HepG2 (cell line): ENCODE measurements around the gene CCSER1. TPM values are rescaled to one million over a fixed set of nuclear protein-coding genes. Genes with fewer than 3 reads are reported as not detected.

Experiments
- ATAC-seq: fragments of 200-7000 bp; cut with Tn5 transposase; 3 replicates; pipeline ENCODE4 v1.9.1; 2020; ENCODE audit warnings: mild to moderate bottlenecking, moderate library complexity
- BruUV-seq: library from RNA; stranded (reverse); fragments of 400-500 nt; replicated peaks from 2 replicates; lab custom pipeline; 2021; lab: Mats Ljungman, UMichigan
- CTCF ChIA-PET: fragments of 300-600 bp; formaldehyde crosslinking; extraction: SDS; loops from one replicate; lab custom pipeline; 2021; ENCODE audit warnings: low total read pairs, inconsistent platforms, low intra/inter-chr PET ratio; lab: Yijun Ruan, JAX
- POLR2A ChIA-PET: fragments of 350-600 bp; sonication (Branson Sonifier 250); formaldehyde crosslinking; loops from one replicate; lab custom pipeline; 2020; ENCODE audit warnings: antibody characterized with exemption, inconsistent platforms; lab: Yijun Ruan, JAX
- DNase-seq: peaks from one replicate; pipeline ENCODE4 v3.0.0-alpha.2; 2015; ENCODE audit warnings: low spot score
- FAIRE-seq: peaks from 3 replicates; lab custom pipeline; 2011; peaks lifted over from hg19 to GRCh38; lab: Jason Lieb, UNC
- H2AFZ ChIP-seq: one replicate; pipeline ENCODE4 v1.6.1; 2011; ENCODE audit warnings: low read length, inconsistent platforms
- H3K27ac ChIP-seq: fragments of 300-600 bp; 3 replicates; pipeline ENCODE4 v1.8.0; 2011; ENCODE audit warnings: mixed run types, mild to moderate bottlenecking, mixed read lengths, low read length, inconsistent platforms; ENCODE audit not compliant: insufficient read depth; ENCODE audit errors: extremely low read length
- H3K27me3 ChIP-seq, 2 experiments: fragments of 200-600 bp in 1 of 2; 2 replicates in 1 of 2; 3 replicates in 1 of 2; pipeline versions ENCODE4 v1.6.0 to v1.8.0; 2011; ENCODE audit warnings: low read length in 2 of 2, mild to moderate bottlenecking in 2 of 2, moderate library complexity in 2 of 2, inconsistent platforms in 1 of 2; ENCODE audit not compliant: insufficient read depth in 2 of 2, control insufficient read depth in 1 of 2
- H3K36me3 ChIP-seq, 2 experiments: fragments of 200-600 bp in 1 of 2; replicated peaks in 1 of 2; 2 replicates in 1 of 2; 3 replicates in 1 of 2; pipeline versions ENCODE4 v1.5.1 to v1.8.0; 2011; ENCODE audit warnings: low read length in 2 of 2, inconsistent platforms in 1 of 2; ENCODE audit not compliant: insufficient read depth in 2 of 2, control insufficient read depth in 1 of 2
- H3K4me1 ChIP-seq: 2 replicates; pipeline ENCODE4 v1.5.1; 2012; ENCODE audit warnings: low read length, inconsistent platforms; ENCODE audit not compliant: insufficient read depth
- H3K4me2 ChIP-seq: 2 replicates; pipeline ENCODE4 v1.6.0; 2011; ENCODE audit warnings: low read depth, low read length, inconsistent platforms
- H3K4me3 ChIP-seq, 3 experiments: fragments of 200-600 bp in 1 of 3; sonication (generic), shearing (Covaris generic) in 1 of 3; replicated peaks in 1 of 3; 2 replicates each; pipeline ENCODE4 v1.5.1; 2011 to 2016; ENCODE audit warnings: low read length in 3 of 3, inconsistent platforms in 2 of 3, low read depth in 2 of 3, mild to moderate bottlenecking in 2 of 3, control low read depth in 1 of 3, mixed read lengths in 1 of 3; ENCODE audit not compliant: insufficient read depth in 1 of 3
- H3K79me2 ChIP-seq: one replicate; pipeline ENCODE4 v1.6.1; 2011; ENCODE audit warnings: low read length, inconsistent platforms; ENCODE audit not compliant: insufficient read depth
- H3K9ac ChIP-seq: 2 replicates; pipeline ENCODE4 v1.6.0; 2011; ENCODE audit warnings: mild to moderate bottlenecking, low read depth, low read length, inconsistent platforms; ENCODE audit not compliant: insufficient read depth
- H3K9me3 ChIP-seq: 2 replicates; pipeline ENCODE4 v1.5.1; 2012; ENCODE audit warnings: mild to moderate bottlenecking, low read length
- H4K20me1 ChIP-seq: 2 replicates; pipeline ENCODE4 v1.6.0; 2011; ENCODE audit warnings: inconsistent platforms, mild to moderate bottlenecking, low read length, moderate library complexity; ENCODE audit not compliant: insufficient read depth
- EED ChIP-seq: sonication (generic); formaldehyde crosslinking; IDR thresholded peaks from 2 replicates; pipeline ENCODE4 v1.5.0; 2020; ENCODE audit warnings: mild to moderate bottlenecking, missing genetic modification reagents
- EZH2 ChIP-seq: conservative IDR thresholded peaks from 2 replicates; pipeline ENCODE4 v1.6.1; 2012; ENCODE audit warnings: mild to moderate bottlenecking, low read depth, low read length, moderate library complexity
- KLF16 ChIP-seq, 2 experiments: sonication (generic) in 1 of 2; formaldehyde crosslinking in 1 of 2; IDR thresholded peaks; 2 replicates each; pipeline versions ENCODE4 v1.6.1 to v1.8.0; 2016 to 2023; ENCODE audit warnings: missing genetic modification reagents in 2 of 2, missing compliant biosample characterization in 1 of 2
- NAIF1 ChIP-seq: sonication (generic); formaldehyde crosslinking; IDR thresholded peaks from 2 replicates; pipeline ENCODE4 v1.5.0; 2020; ENCODE audit warnings: mild to moderate bottlenecking, missing genetic modification reagents, borderline replicate concordance
- SSRP1 ChIP-seq: IDR thresholded peaks from 2 replicates; pipeline ENCODE4 v1.6.1; 2016; ENCODE audit warnings: control low read depth
- ZNF556 ChIP-seq: sonication (generic); formaldehyde crosslinking; IDR thresholded peaks from 2 replicates; pipeline ENCODE4 v1.4.0; 2020; ENCODE audit warnings: mild to moderate bottlenecking, missing genetic modification reagents, borderline replicate concordance
- WGBS: methylation state at CpG from one replicate; pipeline ENCODE4 v1.1.6; 2017; ENCODE audit warnings: low lambda C conversion rate; 5-methylcytosine and 5-hydroxymethylcytosine counted together
- in situ Hi-C: cut with HindIII; loops from 2 replicates; pipeline ENCODE4 v1.10.0; 2017; ENCODE audit warnings: low pct_unique_long_range_greater_than_20kb; ENCODE audit not compliant: extremely low pct_ligation_motif_present
- intact Hi-C: fragments of 100-400 bp; cut with micrococcal nuclease; formaldehyde crosslinking; loops from one replicate; pipeline ENCODE4 v1.10.0; 2022; ENCODE audit not compliant: unreplicated experiment
- polyA plus RNA-seq, 8 experiments: library from polyadenylated mRNA; depleted of rRNA in 3 of 8; stranded (reverse) in 7 of 8; unstranded in 1 of 8; fragments of >200 nt; fragmentation: Illumina TruSeq in 4 of 8; extraction: Trizol in 4 of 8; gene quantifications; 2 replicates each; pipeline versions ENCODE4 v1.2.1 to v1.2.3, GENCODE V29; 2011 to 2016; ENCODE audit warnings: low read depth in 4 of 8, missing spikeins in 1 of 8, mixed read lengths in 1 of 8; ENCODE audit not compliant: insufficient read depth in 1 of 8
- total RNA-seq, 5 experiments: library from RNA; depleted of rRNA; stranded (reverse); fragments of >200 nt; fragmentation: Illumina TruSeq; extraction: Trizol; gene quantifications; 2 replicates each; pipeline ENCODE4 v1.2.3, GENCODE V29; 2016; ENCODE audit warnings: low read depth in 1 of 5
- TF ChIP-seq, protein P1 (sequence below): sonication (generic); formaldehyde crosslinking; IDR thresholded peaks from 2 replicates; pipeline ENCODE4 v1.5.0; 2020; ENCODE audit warnings: missing genetic modification reagents
- TF ChIP-seq, protein P2 (sequence below): sonication (generic); formaldehyde crosslinking; IDR thresholded peaks from 2 replicates; pipeline ENCODE4 v1.4.0; 2020; ENCODE audit warnings: missing genetic modification reagents, borderline replicate concordance

Gene CCSER1
- total and polyA plus RNA-seq, 2 of the 13 experiments (the other 11 are each of a cell fraction or from before 2014, with no cell fraction given) = not detected

DNA sequence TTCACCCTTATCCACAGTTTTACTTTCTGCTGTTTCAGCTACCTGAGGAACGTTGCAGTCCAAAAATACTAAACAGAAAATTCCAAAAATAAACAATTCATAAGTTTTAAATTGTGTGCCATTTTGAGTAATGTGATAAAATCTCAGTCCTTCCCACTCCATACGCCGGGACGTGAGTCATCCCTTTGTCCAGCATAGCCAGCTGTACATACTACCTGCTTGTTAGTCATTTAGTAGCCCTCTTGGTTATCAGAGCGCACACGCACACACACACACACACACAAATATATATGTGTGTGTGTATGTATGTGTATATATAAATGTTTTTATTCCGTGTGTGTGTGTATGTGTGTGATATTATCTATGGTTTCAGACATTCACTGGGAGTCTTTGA is 4.8 kb upstream of the CCSER1 start:
- H3K27me3 ChIP-seq = peaks cover 0 to 3% of the 10 kb centered on the region in 2 experiments; a peak in 1 of 5 replicates
- H3K36me3 ChIP-seq = no peaks in the 10 kb centered on the region
- ATAC-seq = no peak
- intact Hi-C loops = loop anchor here (10.0 kb wide), 1 partner anchor 172 kb away; no protein-coding TSS in a partner anchor
- no peaks in the 10 kb centered on the region for H3K4me1 ChIP-seq
- H3K27ac ChIP-seq = no peak overlapping the region
- no peaks in the 10 kb centered on the region for H4K20me1 ChIP-seq
- H3K9me3 ChIP-seq = no peaks in the 10 kb centered on the region
- CTCF ChIA-PET = no interaction called here
- H3K9ac ChIP-seq = no peak overlapping the region
- FAIRE-seq = no peak
- no peaks in the 10 kb centered on the region for H3K79me2 ChIP-seq
- 15% methylated on average over 7 of the region's 7 CpGs for WGBS
- no peak for DNase-seq
- no peak overlapping the region for H3K4me3 ChIP-seq
- BruUV-seq = no TSS peak
- in situ Hi-C loops = no loop called here
- no peak overlapping the region for H3K4me2 ChIP-seq
- POLR2A ChIA-PET = no interaction called here
- TF ChIP-seq ZNF556 (CRISPR knock-in tag) = no peak
- TF ChIP-seq, protein P1, sequence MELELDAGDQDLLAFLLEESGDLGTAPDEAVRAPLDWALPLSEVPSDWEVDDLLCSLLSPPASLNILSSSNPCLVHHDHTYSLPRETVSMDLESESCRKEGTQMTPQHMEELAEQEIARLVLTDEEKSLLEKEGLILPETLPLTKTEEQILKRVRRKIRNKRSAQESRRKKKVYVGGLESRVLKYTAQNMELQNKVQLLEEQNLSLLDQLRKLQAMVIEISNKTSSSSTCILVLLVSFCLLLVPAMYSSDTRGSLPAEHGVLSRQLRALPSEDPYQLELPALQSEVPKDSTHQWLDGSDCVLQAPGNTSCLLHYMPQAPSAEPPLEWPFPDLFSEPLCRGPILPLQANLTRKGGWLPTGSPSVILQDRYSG = no peak
- TF ChIP-seq KLF16 (CRISPR knock-in tag; IDR thresholded peaks at IDR 0.05) = no peak
- no peak for TF ChIP-seq EED (CRISPR knock-in tag)
- TF ChIP-seq, protein P2, sequence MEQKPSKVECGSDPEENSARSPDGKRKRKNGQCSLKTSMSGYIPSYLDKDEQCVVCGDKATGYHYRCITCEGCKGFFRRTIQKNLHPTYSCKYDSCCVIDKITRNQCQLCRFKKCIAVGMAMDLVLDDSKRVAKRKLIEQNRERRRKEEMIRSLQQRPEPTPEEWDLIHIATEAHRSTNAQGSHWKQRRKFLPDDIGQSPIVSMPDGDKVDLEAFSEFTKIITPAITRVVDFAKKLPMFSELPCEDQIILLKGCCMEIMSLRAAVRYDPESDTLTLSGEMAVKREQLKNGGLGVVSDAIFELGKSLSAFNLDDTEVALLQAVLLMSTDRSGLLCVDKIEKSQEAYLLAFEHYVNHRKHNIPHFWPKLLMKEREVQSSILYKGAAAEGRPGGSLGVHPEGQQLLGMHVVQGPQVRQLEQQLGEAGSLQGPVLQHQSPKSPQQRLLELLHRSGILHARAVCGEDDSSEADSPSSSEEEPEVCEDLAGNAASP (CRISPR knock-in tag) = no peak
- no peak for TF ChIP-seq SSRP1 (CRISPR knock-in tag)
- TF ChIP-seq NAIF1 (CRISPR knock-in tag) = no peak
- no peak for TF ChIP-seq EZH2
- H2AFZ ChIP-seq = no peak overlapping the region
